K562 (cell line): ENCODE data around the gene RASSF3. TPM values are rescaled to one million over a fixed set of nuclear protein-coding genes. Genes with fewer than 3 reads are reported as not detected.
A peak's percentile ranks its signal among the peaks of the same experiment; 100 is the strongest.

ENCODE experiments used
- CBX8 ChIP-seq: fragments of 200-600 bp; sonication (generic); IDR thresholded peaks from 2 replicates; pipeline ENCODE4 v1.6.1; 2012; ENCODE audit warnings: borderline replicate concordance, mixed run types, low read depth, mild to moderate bottlenecking, moderate library complexity, mixed read lengths, low read length, control low read depth, inconsistent platforms; ENCODE audit not compliant: poor library complexity, severe bottlenecking; ENCODE audit errors: extremely low read depth
- ELF1 ChIP-seq: fragments of 200-800 bp; sonication (Bioruptor generic); IDR thresholded peaks from 2 replicates; pipeline ENCODE4 v1.6.1; 2016; ENCODE audit warnings: missing genetic modification characterization, missing compliant biosample characterization
- ETS1 ChIP-seq: conservative IDR thresholded peaks from 2 replicates; pipeline ENCODE4 v1.6.1; 2011; ENCODE audit warnings: low read depth, mild to moderate bottlenecking, low read length; ENCODE audit not compliant: control insufficient read depth
- HMGXB4 ChIP-seq: sonication (generic); formaldehyde crosslinking; IDR thresholded peaks from 2 replicates; pipeline ENCODE4 v1.8.1; 2023; ENCODE audit warnings: mild to moderate bottlenecking, missing genetic modification reagents
- NELFE ChIP-seq: IDR thresholded peaks from 2 replicates; pipeline ENCODE4 v1.6.1; 2011; ENCODE audit warnings: mild to moderate bottlenecking; ENCODE audit not compliant: insufficient read depth, insufficient read length
- NR2C2 ChIP-seq, 2 experiments: fragments of 200-800 bp in 1 of 2; sonication (Bioruptor generic) in 1 of 2; sonication (generic) in 1 of 2; formaldehyde crosslinking in 1 of 2; IDR thresholded peaks; 2 replicates each; pipeline versions ENCODE4 v1.6.1 to v1.8.0; 2016 to 2022; ENCODE audit warnings: mild to moderate bottlenecking in 1 of 2, missing compliant biosample characterization in 1 of 2, missing genetic modification characterization in 1 of 2, missing genetic modification reagents in 1 of 2
- POLR3G ChIP-seq: IDR thresholded peaks from 2 replicates; pipeline ENCODE4 v1.6.1; 2011; ENCODE audit not compliant: insufficient read length, insufficient replicate concordance; ENCODE audit errors: extremely low read depth
- TAF1 ChIP-seq: IDR thresholded peaks from 2 replicates; pipeline ENCODE4 v1.6.1; 2011; ENCODE audit warnings: mild to moderate bottlenecking, low read length, moderate library complexity; ENCODE audit not compliant: insufficient read depth, control insufficient read depth, severe bottlenecking; ENCODE audit errors: extremely low read depth
- TBP ChIP-seq: optimal IDR thresholded peaks from 2 replicates; pipeline ENCODE3; 2011; ENCODE audit warnings: low read depth, low read length, improper control_type of control experiment
- polyA plus RNA-seq, 8 experiments: library from polyadenylated mRNA; depleted of rRNA in 4 of 8; stranded (reverse) in 5 of 8; unstranded in 3 of 8; fragments of >200 nt; fragmentation: Nextera tagmentation in 2 of 8; fragmentation: Illumina TruSeq in 1 of 8; extraction: Ambion mirVana in 2 of 8; extraction: Trizol in 1 of 8; gene quantifications; 2 replicates each; pipeline versions ENCODE4 v1.2.1 to v1.2.3, GENCODE V29; 2011 to 2014; ENCODE audit warnings: inconsistent platforms in 1 of 8, missing spikeins in 1 of 8
- total RNA-seq, 7 experiments: library from RNA; depleted of rRNA in 6 of 7; stranded (reverse); fragments of >200 nt in 6 of 7; fragmentation: Illumina TruSeq in 2 of 7; extraction: Trizol in 2 of 7; gene quantifications; 2 replicates each; pipeline versions ENCODE4 v1.2.1 to v1.2.3, GENCODE V29; 2011 to 2021; ENCODE audit warnings: low replicate concordance in 1 of 7

The RASSF3 gene
- total and polyA plus RNA-seq, 9 of the 15 experiments (the other 6 are each of a cell fraction or from before 2014, with no cell fraction given) = 3.7 to 39.2 (median 20.2) TPM

GRCh38 chr12:64583771-64584421, 26.4 kb upstream of the RASSF3 start (continued):
- no peak for TF ChIP-seq HMGXB4
- no peak for TF ChIP-seq ELF1 (tag)
- TF ChIP-seq TAF1 = no peak
- TF ChIP-seq NR2C2 (CRISPR knock-in tag; IDR thresholded peaks at IDR 0.05) = no peak
- TF ChIP-seq NR2C2 (tag; IDR thresholded peaks at IDR 0.05) = peak; percentile 32; the same call in 1 of the 2 replicates
- no peak for TF ChIP-seq POLR3G
- TF ChIP-seq CBX8 = no peak
- TF ChIP-seq TBP = no peak
- TF ChIP-seq ETS1 = no peak
- TF ChIP-seq NELFE = no peak
